SK-N-SH (cell line): Measurements from ENCODE around the gene PPIL1. TPM values are rescaled to one million over a fixed set of nuclear protein-coding genes. Genes with fewer than 3 reads are reported as not detected.

Source experiments
- CTCF ChIA-PET: fragments of 300-600, 350-600 bp; formaldehyde crosslinking; extraction: SDS; loops from one replicate; lab custom pipeline; 2021; lab: Yijun Ruan, JAX
- POLR2A ChIA-PET: fragments of 350-600 bp; sonication (Branson Sonifier 250); formaldehyde crosslinking; extraction: SDS; loops from one replicate; lab custom pipeline; 2020; ENCODE audit warnings: antibody characterized with exemption, inconsistent platforms; lab: Yijun Ruan, JAX
- DNase-seq: peaks from one replicate; pipeline ENCODE4 v3.0.0; 2012
- H2AFZ ChIP-seq: fragments of 200-600 bp; sonication (generic); 2 replicates; pipeline ENCODE4 v1.8.1; 2016; ENCODE audit warnings: antibody characterized with exemption, mild to moderate bottlenecking, low read depth
- H3F3A ChIP-seq: fragments of 200-600 bp; sonication (generic); replicated peaks from 2 replicates; pipeline ENCODE3; 2016; ENCODE audit warnings: antibody characterized with exemption, mild to moderate bottlenecking; ENCODE audit not compliant: insufficient read depth
- H3K27ac ChIP-seq, 2 experiments: fragments of 200-500 bp in 1 of 2; fragments of 200-600 bp in 1 of 2; sonication (Bioruptor generic) in 1 of 2; sonication (generic), shearing (Covaris generic) in 1 of 2; 2 replicates each; pipeline versions ENCODE4 v1.5.1 to v1.6.1; 2014 to 2016; ENCODE audit warnings: low read depth in 2 of 2, inconsistent platforms in 1 of 2, low read length in 1 of 2, mild to moderate bottlenecking in 1 of 2, mixed read lengths in 1 of 2
- H3K27me3 ChIP-seq: fragments of 200-600 bp; sonication (generic), shearing (Covaris generic); 2 replicates; pipeline ENCODE4 v1.6.1; 2016; ENCODE audit warnings: mixed run types; ENCODE audit not compliant: insufficient read depth
- H3K36me3 ChIP-seq, 2 experiments: fragments of 200-500 bp in 1 of 2; fragments of 200-600 bp in 1 of 2; sonication (Bioruptor generic) in 1 of 2; sonication (generic) in 1 of 2; replicated peaks in 1 of 2; 2 replicates each; pipeline versions ENCODE3 to v1.5.1; 2014 to 2016; ENCODE audit warnings: low read length in 1 of 2, mild to moderate bottlenecking in 1 of 2; ENCODE audit not compliant: insufficient read depth in 2 of 2, control insufficient read depth in 1 of 2
- H3K4me1 ChIP-seq, 2 experiments: fragments of 200-500 bp in 1 of 2; fragments of 200-600 bp in 1 of 2; sonication (Bioruptor generic) in 1 of 2; sonication (generic), shearing (Covaris generic) in 1 of 2; 2 replicates each; pipeline versions ENCODE4 v1.5.1 to v1.6.1; 2014 to 2016; ENCODE audit warnings: low read depth in 1 of 2, low read length in 1 of 2, mixed run types in 1 of 2; ENCODE audit not compliant: insufficient read depth in 2 of 2, control insufficient read depth in 1 of 2
- H3K4me2 ChIP-seq: fragments of 200-600 bp; sonication (generic), shearing (Covaris generic); 2 replicates; pipeline ENCODE4 v1.6.1; 2017; ENCODE audit warnings: mixed run types
- H3K4me3 ChIP-seq, 2 experiments: fragments of 200-500 bp in 1 of 2; fragments of 200-600 bp in 1 of 2; sonication (Bioruptor generic) in 1 of 2; sonication (generic), shearing (Covaris generic) in 1 of 2; 2 replicates each; pipeline versions ENCODE4 v1.5.1 to v1.8.1; 2014 to 2016; ENCODE audit warnings: low read depth in 2 of 2, inconsistent platforms in 1 of 2, low read length in 1 of 2, mild to moderate bottlenecking in 1 of 2, mixed read lengths in 1 of 2, moderate library complexity in 1 of 2
- H3K79me2 ChIP-seq: fragments of 200-600 bp; sonication (generic); 2 replicates; pipeline ENCODE4 v1.8.1; 2017; ENCODE audit warnings: mild to moderate bottlenecking; ENCODE audit not compliant: insufficient read depth
- H3K9ac ChIP-seq: fragments of 200-600 bp; sonication (generic); 2 replicates; pipeline ENCODE4 v1.6.1; 2017; ENCODE audit warnings: mixed run types
- H3K9me2 ChIP-seq: fragments of 200-600 bp; sonication (generic); 2 replicates; pipeline ENCODE4 v1.6.1; 2017; ENCODE audit warnings: mixed run types
- H3K9me3 ChIP-seq: fragments of 200-600 bp; sonication (generic); 2 replicates; pipeline ENCODE4 v1.6.1; 2017; ENCODE audit warnings: mixed run types, mild to moderate bottlenecking, moderate library complexity
- H4K20me1 ChIP-seq: fragments of 200-600 bp; sonication (generic); 2 replicates; pipeline ENCODE4 v1.6.1; 2017; ENCODE audit warnings: mild to moderate bottlenecking, mixed run types; ENCODE audit not compliant: insufficient read depth
- CHD2 ChIP-seq: fragments of 150-350 bp; IDR thresholded peaks from 2 replicates; pipeline ENCODE4 v1.6.1; 2018; ENCODE audit warnings: low read length; ENCODE audit not compliant: partially characterized antibody
- ELF1 ChIP-seq: IDR thresholded peaks from 2 replicates; pipeline ENCODE4 v1.4.0; 2012
- EP300 ChIP-seq, 2 experiments: IDR thresholded peaks; 2 replicates each; pipeline versions ENCODE4 v1.4.0 to v1.6.1; 2012; ENCODE audit warnings: borderline replicate concordance in 1 of 2, low read depth in 1 of 2, low read length in 1 of 2
- EZH2phosphoT487 ChIP-seq: fragments of 200-600 bp; sonication (generic); IDR thresholded peaks from 2 replicates; pipeline ENCODE4 v1.6.1; 2017; ENCODE audit warnings: low read depth, mixed run types, mild to moderate bottlenecking, antibody characterized with exemption, moderate library complexity, borderline replicate concordance
- FOXM1 ChIP-seq: IDR thresholded peaks from 2 replicates; pipeline ENCODE4 v1.4.0; 2012; ENCODE audit warnings: low read depth, mild to moderate bottlenecking
- GABPA ChIP-seq: IDR thresholded peaks from 2 replicates; pipeline ENCODE4 v1.4.0; 2012; ENCODE audit warnings: low read depth, mild to moderate bottlenecking
- GATA2 ChIP-seq: sonication (generic); formaldehyde crosslinking; IDR thresholded peaks from 2 replicates; pipeline ENCODE4 v1.5.0; 2020; ENCODE audit warnings: mild to moderate bottlenecking, missing genetic modification reagents
- MEF2A ChIP-seq: IDR thresholded peaks from 2 replicates; pipeline ENCODE4 v1.4.0; 2012; ENCODE audit warnings: low read depth, borderline replicate concordance
- MXI1 ChIP-seq: IDR thresholded peaks from 2 replicates; pipeline ENCODE4 v1.6.1; 2012; ENCODE audit warnings: mild to moderate bottlenecking, low read depth, low read length, improper control_type of control experiment
- NFIC ChIP-seq: IDR thresholded peaks from 2 replicates; pipeline ENCODE4 v1.4.0; 2012; ENCODE audit warnings: borderline replicate concordance
- NRF1 ChIP-seq: IDR thresholded peaks from 2 replicates; pipeline ENCODE4 v1.6.1; 2012; ENCODE audit warnings: low read depth, mild to moderate bottlenecking, low read length
- POLR2AphosphoS5 ChIP-seq: IDR thresholded peaks from 2 replicates; pipeline ENCODE4 v1.6.1; 2012; ENCODE audit warnings: low read depth, low read length
- RAD21 ChIP-seq: IDR thresholded peaks from 2 replicates; pipeline ENCODE4 v1.6.1; 2012; ENCODE audit warnings: mild to moderate bottlenecking, low read length
- RCOR1 ChIP-seq: fragments of 150-350 bp; IDR thresholded peaks from 2 replicates; pipeline ENCODE4 v1.6.1; 2017; ENCODE audit warnings: antibody characterized with exemption, low read length
- RFX5 ChIP-seq: IDR thresholded peaks from 2 replicates; pipeline ENCODE4 v1.6.1; 2012; ENCODE audit warnings: mild to moderate bottlenecking, improper control_type of control experiment, low read length
- RXRA ChIP-seq: IDR thresholded peaks from 2 replicates; pipeline ENCODE4 v1.4.0; 2012; ENCODE audit warnings: low read depth, mild to moderate bottlenecking, borderline replicate concordance
- SIN3A ChIP-seq: IDR thresholded peaks from 2 replicates; pipeline ENCODE4 v1.6.1; 2012; ENCODE audit warnings: low read depth, mild to moderate bottlenecking, low read length, moderate library complexity, borderline replicate concordance
- SMC3 ChIP-seq: IDR thresholded peaks from 2 replicates; pipeline ENCODE4 v1.6.1; 2012; ENCODE audit warnings: low read depth, low read length, improper control_type of control experiment
- TAF1 ChIP-seq: IDR thresholded peaks from 2 replicates; pipeline ENCODE4 v1.6.1; 2012; ENCODE audit warnings: low read depth, mild to moderate bottlenecking, low read length, moderate library complexity, borderline replicate concordance
- TEAD4 ChIP-seq: IDR thresholded peaks from 2 replicates; pipeline ENCODE4 v1.4.0; 2012; ENCODE audit warnings: mild to moderate bottlenecking, borderline replicate concordance; ENCODE audit not compliant: insufficient read depth
- YY1 ChIP-seq: IDR thresholded peaks from 2 replicates; pipeline ENCODE4 v1.4.0; 2012; ENCODE audit warnings: low read depth, mild to moderate bottlenecking
- WGBS: methylation state at CpG from one replicate; pipeline ENCODE4 v1.1.6; 2017; ENCODE audit warnings: low lambda C conversion rate; 5-methylcytosine and 5-hydroxymethylcytosine counted together
- polyA plus RNA-seq, 3 experiments: library from polyadenylated mRNA; depleted of rRNA; stranded (reverse); fragments of >200 nt; gene quantifications; 2 replicates each; pipeline ENCODE4 v1.2.3, GENCODE V29; 2012
- TF ChIP-seq, protein P1 (sequence below): IDR thresholded peaks from 2 replicates; pipeline ENCODE4 v1.4.0; 2012; ENCODE audit warnings: low read depth, borderline replicate concordance
- TF ChIP-seq, protein P2 (sequence below): IDR thresholded peaks from 2 replicates; pipeline ENCODE4 v1.4.0; 2012; ENCODE audit warnings: low read depth
- TF ChIP-seq, protein P3 (sequence below): IDR thresholded peaks from 2 replicates; pipeline ENCODE4 v1.4.0; 2012; ENCODE audit warnings: low read depth, borderline replicate concordance
- TF ChIP-seq, protein P4 (sequence below): IDR thresholded peaks from 2 replicates; pipeline ENCODE4; 2012

PPIL1 gene
- 36.6 and 48.4 TPM in 2 replicates for polyA plus RNA-seq (2012; rRNA removed)
- 49.9 and 53.0 TPM in 2 replicates for polyA plus RNA-seq (2012; cell fraction: cytosol; rRNA removed)
- 6.9 and 13.6 TPM in 2 replicates for polyA plus RNA-seq (2012; cell fraction: nucleus; rRNA removed)

DNA sequence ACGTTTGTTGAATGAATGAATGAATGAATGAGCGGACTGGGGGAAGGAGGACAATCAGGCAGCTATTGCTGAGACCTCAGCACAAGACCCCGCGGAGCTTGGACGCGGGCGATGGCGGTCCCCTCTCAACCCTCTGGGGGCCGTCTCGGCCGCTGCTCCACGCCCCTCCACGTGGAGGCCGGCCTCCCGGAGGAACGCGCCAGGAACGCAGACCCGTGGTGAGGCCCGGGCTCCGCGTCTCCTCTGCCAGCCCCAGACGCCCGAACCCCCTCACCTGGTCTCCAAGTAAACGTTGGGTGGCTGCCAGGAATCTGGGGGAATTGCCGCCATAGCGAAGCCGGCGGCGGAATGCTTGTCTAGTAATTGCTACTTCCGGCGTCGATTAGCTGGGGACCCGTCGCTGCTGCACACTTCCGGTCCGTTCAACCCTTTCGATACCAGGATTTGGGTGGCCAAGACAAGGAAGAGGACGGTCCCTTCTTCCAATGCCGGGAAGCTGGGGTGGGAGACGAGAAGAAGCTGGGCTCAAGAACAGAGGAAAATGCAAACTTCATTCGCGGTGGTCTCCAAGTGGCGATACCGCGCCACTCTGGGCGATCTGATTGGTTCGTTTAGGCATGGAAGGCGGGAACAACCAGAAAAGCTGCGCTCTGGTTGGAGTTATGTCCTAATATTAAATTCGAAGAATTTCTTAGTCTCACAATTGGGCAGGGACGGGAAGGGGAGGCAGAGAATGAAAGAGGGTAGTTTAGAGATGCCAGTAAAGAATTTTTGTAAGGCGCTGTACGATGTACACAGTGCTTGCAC is at the start of gene PPIL1:
Gene PPIL1 (minus strand): TSS at position 361 of the 807 bp plus-strand sequence. CDS start 31 bp downstream, at position 330.
- peaks cover 39% of the 10 kb centered on the region for H3K79me2 ChIP-seq
- H3K27ac ChIP-seq: peak within 1 kb of the TSS; percentile 95 to 100
- H4K20me1 ChIP-seq: no peaks in the 10 kb centered on the region
- H3K9ac ChIP-seq: peak within 1 kb of the TSS; percentile 89
- peak within 1 kb of the TSS; percentile 76 to 87 for H3K4me3 ChIP-seq
- peaks cover 3% of the 10 kb centered on the region for H3F3A ChIP-seq
- TF ChIP-seq SMC3: 0 out of 2 replicates have a peak, but pooled peaks have one; percentile 1
- TF ChIP-seq MXI1: peak; percentile 96
- TF ChIP-seq, protein P1, sequence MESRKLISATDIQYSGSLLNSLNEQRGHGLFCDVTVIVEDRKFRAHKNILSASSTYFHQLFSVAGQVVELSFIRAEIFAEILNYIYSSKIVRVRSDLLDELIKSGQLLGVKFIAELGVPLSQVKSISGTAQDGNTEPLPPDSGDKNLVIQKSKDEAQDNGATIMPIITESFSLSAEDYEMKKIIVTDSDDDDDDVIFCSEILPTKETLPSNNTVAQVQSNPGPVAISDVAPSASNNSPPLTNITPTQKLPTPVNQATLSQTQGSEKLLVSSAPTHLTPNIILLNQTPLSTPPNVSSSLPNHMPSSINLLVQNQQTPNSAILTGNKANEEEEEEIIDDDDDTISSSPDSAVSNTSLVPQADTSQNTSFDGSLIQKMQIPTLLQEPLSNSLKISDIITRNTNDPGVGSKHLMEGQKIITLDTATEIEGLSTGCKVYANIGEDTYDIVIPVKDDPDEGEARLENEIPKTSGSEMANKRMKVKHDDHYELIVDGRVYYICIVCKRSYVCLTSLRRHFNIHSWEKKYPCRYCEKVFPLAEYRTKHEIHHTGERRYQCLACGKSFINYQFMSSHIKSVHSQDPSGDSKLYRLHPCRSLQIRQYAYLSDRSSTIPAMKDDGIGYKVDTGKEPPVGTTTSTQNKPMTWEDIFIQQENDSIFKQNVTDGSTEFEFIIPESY: no peak
- TF ChIP-seq, protein P2, sequence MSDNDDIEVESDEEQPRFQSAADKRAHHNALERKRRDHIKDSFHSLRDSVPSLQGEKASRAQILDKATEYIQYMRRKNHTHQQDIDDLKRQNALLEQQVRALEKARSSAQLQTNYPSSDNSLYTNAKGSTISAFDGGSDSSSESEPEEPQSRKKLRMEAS: peak; percentile 96
- peak; percentile 56 for TF ChIP-seq RFX5
- TF ChIP-seq CHD2: peak; percentile 73
- peak; percentile 50; the same call in 1 of the 2 replicates for TF ChIP-seq ELF1
- TF ChIP-seq NRF1: no peak
- peak; percentile 100 for TF ChIP-seq GABPA
- peak; percentile 32; the same call in 1 of the 2 replicates for TF ChIP-seq RCOR1
- 0 out of 2 replicates have a peak, but pooled peaks have one; percentile 17 for TF ChIP-seq GATA2
- TF ChIP-seq NFIC: peak; percentile 73; the same call in 1 of the 2 replicates
- no peak for TF ChIP-seq FOXM1
- TF ChIP-seq RAD21: no peak
- TF ChIP-seq, protein P3, sequence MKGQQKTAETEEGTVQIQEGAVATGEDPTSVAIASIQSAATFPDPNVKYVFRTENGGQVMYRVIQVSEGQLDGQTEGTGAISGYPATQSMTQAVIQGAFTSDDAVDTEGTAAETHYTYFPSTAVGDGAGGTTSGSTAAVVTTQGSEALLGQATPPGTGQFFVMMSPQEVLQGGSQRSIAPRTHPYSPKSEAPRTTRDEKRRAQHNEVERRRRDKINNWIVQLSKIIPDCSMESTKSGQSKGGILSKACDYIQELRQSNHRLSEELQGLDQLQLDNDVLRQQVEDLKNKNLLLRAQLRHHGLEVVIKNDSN: 0 out of 2 replicates have a peak, but pooled peaks have one; percentile 21
- no peak for TF ChIP-seq TEAD4
- TF ChIP-seq EP300 (IDR thresholded peaks at IDR 0.05; ENCODE audit: borderline replicate concordance in 1 of 2, low read depth in 1 of 2, low read length in 1 of 2): peak in 1 of 2 experiments; percentile 6; a peak in 2 of 4 replicates
- no peak for TF ChIP-seq RXRA
- no peak for TF ChIP-seq EZH2phosphoT487
- TF ChIP-seq TAF1: peak; percentile 82
- TF ChIP-seq, protein P4, sequence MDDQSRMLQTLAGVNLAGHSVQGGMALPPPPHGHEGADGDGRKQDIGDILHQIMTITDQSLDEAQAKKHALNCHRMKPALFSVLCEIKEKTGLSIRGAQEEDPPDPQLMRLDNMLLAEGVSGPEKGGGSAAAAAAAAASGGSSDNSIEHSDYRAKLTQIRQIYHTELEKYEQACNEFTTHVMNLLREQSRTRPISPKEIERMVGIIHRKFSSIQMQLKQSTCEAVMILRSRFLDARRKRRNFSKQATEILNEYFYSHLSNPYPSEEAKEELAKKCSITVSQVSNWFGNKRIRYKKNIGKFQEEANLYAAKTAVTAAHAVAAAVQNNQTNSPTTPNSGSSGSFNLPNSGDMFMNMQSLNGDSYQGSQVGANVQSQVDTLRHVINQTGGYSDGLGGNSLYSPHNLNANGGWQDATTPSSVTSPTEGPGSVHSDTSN: 0 out of 2 replicates have a peak, but pooled peaks have one; percentile 3
- TF ChIP-seq MEF2A: no peak; the same call in 1 of the 2 replicates
- TF ChIP-seq SIN3A: peak; percentile 62
- TF ChIP-seq YY1: peak; percentile 89
- TF ChIP-seq POLR2AphosphoS5: peak; percentile 84
- H3K27me3 ChIP-seq: no peaks in the 10 kb centered on the region
- ChIA-PET CTCF (interaction anchor here (0.6 to 5.8 kb wide), 20 partner anchors 8 to 336 kb away, joined by 3 to 72 read pairs (median 4); partner anchors contain the start of gene C6orf89), POLR2A (interaction anchor here (0.5 to 2.8 kb wide), 13 partner anchors 10 to 677 kb away, joined by 3 to 26 read pairs (median 3); partner anchors contain the start of gene C6orf89)
- H3K9me2 ChIP-seq: no peaks in the 10 kb centered on the region
- H3K9me3 ChIP-seq: no peaks in the 10 kb centered on the region
- DNase-seq: peak; percentile 94
- peaks cover 14 to 15% of the 10 kb centered on the region in 2 experiments for H3K36me3 ChIP-seq
- peak within 1 kb of the TSS; percentile 73 for H3K4me2 ChIP-seq
- peaks cover 0 to 10% of the 10 kb centered on the region in 2 experiments; a peak in 2 of 4 replicates for H3K4me1 ChIP-seq
- H2AFZ ChIP-seq: peak within 1 kb of the TSS; percentile 98
- WGBS: under 1% methylated on average over 24 of the region's 54 CpGs
